Smooth muscle cell (in vitro differentiated cells): ENCODE data around the gene MEX3B. TPM values are rescaled to one million over a fixed set of nuclear protein-coding genes. Genes with fewer than 3 reads are reported as not detected.

Experiments
- DNase-seq: peaks from one replicate; lab custom pipeline; 2025; ENCODE audit not compliant: unreplicated experiment; lab: John Stamatoyannopoulos, UW
- H2AFZ ChIP-seq: fragments of 200-600 bp; sonication (generic); 2 replicates; pipeline ENCODE4 v1.6.0; 2016; ENCODE audit warnings: antibody characterized with exemption, low read depth, mild to moderate bottlenecking
- H3F3A ChIP-seq: fragments of 200-600 bp; sonication (generic); 2 replicates; pipeline ENCODE4 v1.6.0; 2017; ENCODE audit warnings: antibody characterized with exemption, low read depth
- H3K27ac ChIP-seq: fragments of 200-600 bp; sonication (generic); 2 replicates; pipeline ENCODE4 v1.5.1; 2016; ENCODE audit warnings: low read depth, mild to moderate bottlenecking
- H3K27me3 ChIP-seq: fragments of 200-600 bp; sonication (generic); 2 replicates; pipeline ENCODE4 v1.6.1; 2016; ENCODE audit warnings: low read depth, mild to moderate bottlenecking
- H3K36me3 ChIP-seq: fragments of 200-600 bp; sonication (generic); 2 replicates; pipeline ENCODE4 v1.5.1; 2016; ENCODE audit warnings: low read depth
- H3K4me1 ChIP-seq: fragments of 200-600 bp; sonication (generic); 2 replicates; pipeline ENCODE4 v1.5.1; 2016; ENCODE audit warnings: low read depth
- H3K4me2 ChIP-seq: fragments of 200-600 bp; sonication (generic); 2 replicates; pipeline ENCODE4 v1.6.0; 2016; ENCODE audit warnings: mild to moderate bottlenecking
- H3K4me3 ChIP-seq: fragments of 200-600 bp; sonication (generic); 2 replicates; pipeline ENCODE4 v1.5.1; 2016; ENCODE audit warnings: mild to moderate bottlenecking
- H3K79me2 ChIP-seq: fragments of 200-600 bp; sonication (generic); 2 replicates; pipeline ENCODE4 v1.6.0; 2016; ENCODE audit warnings: low read depth, mild to moderate bottlenecking
- H3K9ac ChIP-seq: fragments of 200-600 bp; sonication (generic); 2 replicates; pipeline ENCODE4 v1.6.0; 2016; ENCODE audit warnings: low read depth
- H3K9me3 ChIP-seq: fragments of 200-600 bp; sonication (generic); replicated peaks from 2 replicates; pipeline ENCODE4 v1.5.1; 2016; ENCODE audit warnings: low read depth
- H4K20me1 ChIP-seq: fragments of 200-600 bp; sonication (generic); 2 replicates; pipeline ENCODE4 v1.6.0; 2016; ENCODE audit warnings: low read depth
- CTCF ChIP-seq: fragments of 200-600 bp; sonication (generic); IDR thresholded peaks from 2 replicates; pipeline ENCODE4 v1.5.1; 2017; ENCODE audit warnings: borderline replicate concordance, mild to moderate bottlenecking, antibody characterized with exemption; ENCODE audit not compliant: insufficient read depth, poor library complexity, severe bottlenecking
- WGBS: methylation state at CpG from one replicate; pipeline ENCODE4 v1.1.7; 2016; ENCODE audit warnings: low lambda C conversion rate; 5-methylcytosine and 5-hydroxymethylcytosine counted together
- polyA plus RNA-seq: library from polyadenylated mRNA; unstranded; fragments of >200 nt; fragmentation: Nextera tagmentation; extraction: Ambion mirVana; gene quantifications from 2 replicates; pipeline ENCODE4 v1.2.1, GENCODE V29; 2016
- total RNA-seq: library from RNA; depleted of rRNA; stranded (reverse); fragments of >200 nt; gene quantifications from 2 replicates; pipeline ENCODE4 v1.2.3, GENCODE V29; 2014

MEX3B gene
- total and polyA plus RNA-seq, 2 experiments from 2014 or later, result 7.5 to 13.7 TPM

GRCh38 chr15:82040862-82041261 is 5.0 kb downstream of the MEX3B start:
- H3K36me3 ChIP-seq, result peaks cover 4% of the 10 kb centered on the region
- H3K4me3 ChIP-seq, result no peak overlapping the region
- DNase-seq, result no peak
- H3K27me3 ChIP-seq, result no peaks in the 10 kb centered on the region
- H3K4me2 ChIP-seq, result no peak overlapping the region
- H3K79me2 ChIP-seq, result peaks cover 22% of the 10 kb centered on the region
- H3K4me1 ChIP-seq, result peaks cover 26% of the 10 kb centered on the region
- peaks cover 43% of the 10 kb centered on the region for H4K20me1 ChIP-seq
- no peaks in the 10 kb centered on the region for H3K9me3 ChIP-seq
- H2AFZ ChIP-seq, result no peak overlapping the region
- TF ChIP-seq CTCF, result no peak
- no peak overlapping the region for H3K27ac ChIP-seq
- no peaks in the 10 kb centered on the region for H3F3A ChIP-seq
- 45% methylated on average over 4 of the region's 4 CpGs for WGBS
- H3K9ac ChIP-seq, result no peak overlapping the region

- peaks cover 22% of the 10 kb centered on the region for H3K79me2 ChIP-seq
- peaks cover 43% of the 10 kb centered on the region for H4K20me1 ChIP-seq
- H3K27ac ChIP-seq, result no peak overlapping the region
- H3K9me3 ChIP-seq, result no peaks in the 10 kb centered on the region
- H3K4me2 ChIP-seq, result no peak overlapping the region
- no peak overlapping the region for H2AFZ ChIP-seq
- no peak for TF ChIP-seq CTCF
- no peaks in the 10 kb centered on the region for H3K27me3 ChIP-seq
- no peak overlapping the region for H3K4me3 ChIP-seq
- no peaks in the 10 kb centered on the region for H3F3A ChIP-seq
- H3K36me3 ChIP-seq, result peaks cover 4% of the 10 kb centered on the region
- H3K4me1 ChIP-seq, result peaks cover 26% of the 10 kb centered on the region
- DNase-seq, result no peak
- no peak overlapping the region for H3K9ac ChIP-seq
- WGBS, result 57% methylated on average over 2 of the region's 2 CpGs
Measured at GRCh38 chr15:82040390-82040789, 5.4 kb downstream of the MEX3B start.

GRCh38 chr15:82039871-82040270 is 5.9 kb downstream of the MEX3B start:
- Histone ChIP-seq H3K36me3 (peaks cover 4% of the 10 kb centered on the region), H3K9me3 (no peaks in the 10 kb centered on the region), H3K4me1 (peaks cover 26% of the 10 kb centered on the region), H3F3A (no peaks in the 10 kb centered on the region), H3K9ac (no peak overlapping the region), H3K27ac (no peak overlapping the region), H3K79me2 (peaks cover 22% of the 10 kb centered on the region), H3K4me2 (no peak overlapping the region), H4K20me1 (peaks cover 43% of the 10 kb centered on the region), H3K27me3 (no peaks in the 10 kb centered on the region), H3K4me3 (no peak overlapping the region), H2AFZ (no peak overlapping the region)
- no peak for DNase-seq
- 91% methylated on average over 7 of the region's 7 CpGs for WGBS
- TF ChIP-seq CTCF, result no peak

- Histone ChIP-seq H3K79me2 (no peaks in the 10 kb centered on the region), H3F3A (no peaks in the 10 kb centered on the region), H3K4me3 (no peak overlapping the region), H3K4me2 (no peak overlapping the region), H4K20me1 (peaks cover 15% of the 10 kb centered on the region), H3K27me3 (no peaks in the 10 kb centered on the region), H2AFZ (no peak overlapping the region), H3K9ac (no peak overlapping the region), H3K9me3 (no peaks in the 10 kb centered on the region), H3K36me3 (no peaks in the 10 kb centered on the region), H3K4me1 (peaks cover 6% of the 10 kb centered on the region), H3K27ac (no peak overlapping the region)
- TF ChIP-seq CTCF, result no peak
- no peak for DNase-seq
- 87% methylated on average over 7 of the region's 7 CpGs for WGBS
Measured at GRCh38 chr15:82036461-82036860, 9.4 kb downstream of the MEX3B start.
